Gastrocnemius medialis (tissue), 4 donors: Measurements from ENCODE around the gene INPP4A. TPM values are rescaled to one million over a fixed set of nuclear protein-coding genes. Genes with fewer than 3 reads are reported as not detected.

ENCODE experiments used
- ATAC-seq, 2 donors: fragments of 150-250 bp; one replicate each; pipeline ENCODE4 v1.9.1; 2016
- DNase-seq, 2 donors: peaks; one replicate each; pipeline ENCODE4 v3.0.0-alpha.2; 2019
- H3K27ac ChIP-seq, 4 donors: fragments of 200-600 bp; sonication (generic); 1 replicate in 1 of 4; 2 replicates in 3 of 4; pipeline ENCODE4 v1.5.1; 2016 to 2018; ENCODE audit warnings: mild to moderate bottlenecking in 2 of 4, moderate library complexity in 1 of 4
- H3K27me3 ChIP-seq, 3 donors: fragments of 200-600 bp; sonication (generic) in 2 of 3; 1 replicate in 1 of 3; 2 replicates in 2 of 3; pipeline versions ENCODE4 v1.5.1 to v1.6.0; 2016 to 2019; ENCODE audit warnings: mild to moderate bottlenecking in 1 of 3, moderate library complexity in 1 of 3
- H3K36me3 ChIP-seq, 2 donors: fragments of 200-600 bp; sonication (generic) in 1 of 2; one replicate each; pipeline ENCODE4 v1.5.1; 2017 to 2018
- H3K4me1 ChIP-seq, 2 donors: fragments of 200-600 bp; sonication (generic) in 1 of 2; one replicate each; pipeline ENCODE4 v1.5.1; 2016 to 2017; ENCODE audit warnings: mild to moderate bottlenecking in 2 of 2
- H3K4me3 ChIP-seq, 4 donors: fragments of 200-600 bp; sonication (generic) in 3 of 4; 1 replicate in 1 of 4; 2 replicates in 3 of 4; pipeline ENCODE4 v1.5.1; 2016 to 2019; ENCODE audit warnings: mild to moderate bottlenecking in 2 of 4
- H3K9me3 ChIP-seq, 3 donors: fragments of 200-600 bp; sonication (generic) in 2 of 3; 1 replicate in 1 of 3; 2 replicates in 2 of 3; pipeline ENCODE4 v1.5.1; 2016 to 2019
- CTCF ChIP-seq, 5 experiments: fragments of 450-650 bp in 3 of 5; fragments of 200-600 bp in 2 of 5; sonication (generic) in 2 of 5; IDR thresholded peaks in 4 of 5; conservative IDR thresholded peaks in 1 of 5; 1 replicate in 4 of 5; 2 replicates in 1 of 5; pipeline ENCODE4 v1.5.1; 2016 to 2019; ENCODE audit warnings: antibody characterized with exemption in 5 of 5, mild to moderate bottlenecking in 3 of 5, moderate library complexity in 3 of 5
- POLR2A ChIP-seq, 2 donors: fragments of 450-650 bp; IDR thresholded peaks; one replicate each; pipeline ENCODE4 v1.6.1; 2017; ENCODE audit warnings: antibody characterized with exemption in 2 of 2, mild to moderate bottlenecking in 2 of 2, moderate library complexity in 2 of 2
- in situ Hi-C, 4 donors: fragments of 200-750 bp; cut with MboI; loops; one replicate each; pipeline versions ENCODE4 v1.15.0 to v1.8.0; 2017; ENCODE audit warnings: low sequenced_read_pairs in 4 of 4
- intact Hi-C: fragments of 100-400 bp; cut with DNase I; formaldehyde crosslinking; loops from one replicate; pipeline ENCODE4 v1.15.1; 2023; ENCODE audit warnings: low total_unique reads
- total RNA-seq, 4 donors: library from RNA; depleted of rRNA; stranded (reverse); fragments of >200 nt; gene quantifications; one replicate each; pipeline versions ENCODE4 v1.1.0 to v1.2.3, GENCODE V29; 2016

The INPP4A gene
- total RNA-seq, 4 donors from 2014 or later: 9.8 to 19.6 (median 16.0) TPM

DNA sequence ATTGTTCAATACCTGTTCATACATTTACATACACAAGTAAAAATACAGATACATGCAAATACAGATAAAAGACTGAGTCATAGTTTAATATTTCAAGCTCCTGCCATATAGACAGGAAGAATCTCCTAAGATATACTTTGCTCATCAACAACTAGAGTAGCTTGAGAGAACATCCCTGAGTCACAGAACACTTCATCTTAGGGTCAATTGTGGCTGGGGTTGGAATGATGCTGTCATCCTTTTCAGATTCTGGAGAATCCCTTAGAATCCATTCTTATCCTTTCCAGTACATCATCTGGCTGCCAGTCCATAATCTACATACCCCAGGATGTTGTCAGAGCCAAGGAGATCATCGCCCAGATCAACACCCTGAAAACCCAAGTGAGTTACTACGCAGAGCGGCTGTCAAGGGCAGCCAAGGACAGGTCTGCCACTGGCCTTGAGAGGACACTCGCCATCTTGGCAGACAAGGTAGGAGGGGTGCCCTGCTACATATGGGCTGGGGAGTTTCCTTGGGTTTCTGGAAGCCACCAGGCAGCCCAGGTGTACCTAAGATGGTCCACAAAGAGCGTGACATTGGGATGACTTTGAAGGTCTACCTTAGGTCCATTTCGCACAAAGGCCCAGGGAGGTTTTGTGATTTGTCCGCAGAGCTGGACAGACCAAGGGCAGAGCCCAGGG is 108.0 kb downstream of the INPP4A start:
- Histone ChIP-seq H3K4me1 (no peaks in the 10 kb centered on the region), H3K27me3 (no peaks in the 10 kb centered on the region), H3K9me3 (no peaks in the 10 kb centered on the region), H3K4me3 (no peak overlapping the region), H3K27ac (no peak overlapping the region), H3K36me3 (peaks cover 0 to 58% of the 10 kb centered on the region in 2 donors)
- ATAC-seq: no peak
- in situ Hi-C loops (loop anchor here in 1 of 4 donors (25.0 kb wide), 1 partner anchor 140 kb away; no protein-coding TSS in a partner anchor), intact Hi-C loops (no loop called here)
- DNase-seq: no peak
- TF ChIP-seq CTCF (IDR thresholded peaks at IDR 0.05 in 4 of 5, conservative IDR thresholded peaks at IDR 0.05 in 1 of 5) (no peak), POLR2A (IDR thresholded peaks at IDR 0.05) (no peak)

DNA sequence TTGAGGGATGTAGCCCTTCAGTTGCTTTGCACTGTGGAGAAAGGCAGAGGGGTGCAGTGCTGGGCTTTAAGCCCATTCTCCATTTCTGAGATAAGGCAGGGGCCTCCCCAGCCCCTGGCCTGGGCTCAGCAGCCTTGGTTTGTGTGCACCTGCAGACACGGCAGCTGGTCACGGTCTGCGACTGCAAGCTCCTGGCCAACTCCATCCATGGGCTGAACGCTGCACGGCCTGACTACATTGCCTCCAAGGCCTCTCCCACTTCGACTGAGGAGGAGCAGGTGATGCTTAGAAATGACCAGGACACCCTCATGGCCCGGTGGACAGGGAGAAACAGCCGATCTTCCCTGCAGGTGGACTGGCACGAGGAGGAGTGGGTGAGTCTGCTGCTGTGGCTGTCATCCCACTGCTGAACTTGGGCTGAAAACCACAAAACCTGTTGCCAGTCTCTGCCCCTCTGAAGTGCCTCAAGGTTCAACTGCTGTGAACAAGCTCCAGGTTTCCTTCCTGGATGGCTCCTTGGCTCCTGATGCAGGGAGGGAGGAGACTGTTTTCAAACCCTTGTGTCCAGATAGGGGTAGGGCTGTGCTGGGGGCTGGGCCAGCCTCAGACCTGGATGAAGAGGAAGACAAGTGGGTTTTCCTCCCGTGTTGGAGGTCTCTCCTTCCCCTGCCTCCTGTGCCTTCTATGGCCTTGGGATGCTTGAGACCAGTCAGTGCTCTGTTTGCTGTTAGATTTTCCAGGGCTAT is 109.6 kb downstream of the INPP4A start:
- H3K36me3 ChIP-seq: peaks cover 0 to 45% of the 10 kb centered on the region in 2 donors
- in situ Hi-C loops (loop anchor here in 1 of 4 donors (25.0 kb wide), 1 partner anchor 142 kb away; no protein-coding TSS in a partner anchor), intact Hi-C loops (no loop called here)
- ATAC-seq (no peak), DNase-seq (no peak)
- no peak overlapping the region for H3K27ac ChIP-seq
- H3K4me3 ChIP-seq: no peak overlapping the region
- TF ChIP-seq POLR2A (IDR thresholded peaks at IDR 0.05) (no peak), CTCF (IDR thresholded peaks at IDR 0.05 in 4 of 5, conservative IDR thresholded peaks at IDR 0.05 in 1 of 5) (no peak)
- no peaks in the 10 kb centered on the region for H3K27me3 ChIP-seq
- no peaks in the 10 kb centered on the region for H3K9me3 ChIP-seq
- H3K4me1 ChIP-seq: no peaks in the 10 kb centered on the region

DNA sequence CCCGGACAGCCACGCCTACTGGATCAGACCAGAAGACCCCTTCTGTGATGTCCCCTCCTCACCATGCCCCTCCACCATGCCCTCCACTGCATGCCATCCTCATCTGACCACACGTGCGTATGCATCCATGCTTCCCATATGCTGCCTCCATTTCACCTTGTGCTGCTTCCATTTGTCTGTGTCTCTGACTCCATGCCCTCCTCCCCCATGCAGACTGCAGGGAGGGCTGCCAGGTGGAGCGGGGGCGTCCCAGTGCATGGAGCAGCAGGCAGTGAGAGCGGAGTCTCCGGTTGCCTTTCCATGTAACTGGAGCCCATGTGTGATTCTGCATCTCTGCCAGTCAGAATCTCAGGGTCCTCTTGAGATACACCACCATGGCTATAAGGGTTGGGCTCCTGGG is 111.0 kb downstream of the INPP4A start:
- H3K27me3 ChIP-seq: no peaks in the 10 kb centered on the region
- H3K27ac ChIP-seq: no peak overlapping the region
- peaks cover 0 to 38% of the 10 kb centered on the region in 2 donors for H3K36me3 ChIP-seq
- ATAC-seq (no peak), DNase-seq (no peak)
- in situ Hi-C loops: loop anchor here in 1 of 4 donors (25.0 kb wide), 1 partner anchor 143 kb away; no protein-coding TSS in a partner anchor
- no peaks in the 10 kb centered on the region for H3K9me3 ChIP-seq
- peaks cover 0 to 3% of the 10 kb centered on the region in 2 donors for H3K4me1 ChIP-seq
- H3K4me3 ChIP-seq: no peak overlapping the region
- no peak for TF ChIP-seq POLR2A (IDR thresholded peaks at IDR 0.05)
- TF ChIP-seq CTCF (IDR thresholded peaks at IDR 0.05 in 4 of 5, conservative IDR thresholded peaks at IDR 0.05 in 1 of 5): no peak
- intact Hi-C loops: no loop called here

GRCh38 chr2:98556344-98557033 is 111.8 kb downstream of the INPP4A start:
- no peaks in the 10 kb centered on the region for H3K9me3 ChIP-seq
- peaks cover 0 to 38% of the 10 kb centered on the region in 2 donors for H3K36me3 ChIP-seq
- intact Hi-C loops (no loop called here), in situ Hi-C loops (loop anchor here in 1 of 4 donors (25.0 kb wide), 1 partner anchor 144 kb away; no protein-coding TSS in a partner anchor)
- H3K27ac ChIP-seq: no peak overlapping the region
- ATAC-seq (no peak), DNase-seq (no peak)
- H3K4me3 ChIP-seq: no peak overlapping the region
- no peak for TF ChIP-seq POLR2A (IDR thresholded peaks at IDR 0.05)
- H3K4me1 ChIP-seq: peaks cover 0 to 7% of the 10 kb centered on the region in 2 donors
- no peaks in the 10 kb centered on the region for H3K27me3 ChIP-seq
